Vagina (tissue), 2 donors: Measurements from ENCODE around the gene COL5A2. TPM values are rescaled to one million over a fixed set of nuclear protein-coding genes. Genes with fewer than 3 reads are reported as not detected.

Experiments
- DNase-seq, 2 donors: peaks; one replicate each; pipeline ENCODE4 v3.0.0-alpha.2; 2017; ENCODE audit errors: extremely low spot score in 2 of 2
- H3K27ac ChIP-seq: fragments of 200-600 bp; sonication (generic); one replicate; pipeline ENCODE4 v1.5.1; 2019
- H3K27me3 ChIP-seq: fragments of 200-600 bp; sonication (generic); one replicate; pipeline ENCODE4 v1.5.1; 2019
- H3K36me3 ChIP-seq, 2 donors: fragments of 200-600 bp; sonication (generic); one replicate each; pipeline ENCODE4 v1.5.1; 2017 to 2019
- H3K4me1 ChIP-seq: fragments of 200-600 bp; sonication (generic); one replicate; pipeline ENCODE4 v1.5.1; 2019
- H3K4me3 ChIP-seq, 2 donors: fragments of 200-600 bp; sonication (generic); 1 replicate in 1 of 2; 2 replicates in 1 of 2; pipeline ENCODE4 v1.5.1; 2016 to 2019
- H3K9me3 ChIP-seq: fragments of 200-600 bp; sonication (generic); one replicate; pipeline ENCODE4 v1.5.1; 2019
- POLR2A ChIP-seq, 2 donors: fragments of 450-650 bp; IDR thresholded peaks; one replicate each; pipeline ENCODE4 v1.6.1; 2017; ENCODE audit warnings: antibody characterized with exemption in 2 of 2, mild to moderate bottlenecking in 2 of 2, moderate library complexity in 2 of 2
- POLR2AphosphoS5 ChIP-seq, 2 donors: sonication (generic); formaldehyde crosslinking; IDR thresholded peaks; one replicate each; pipeline ENCODE4 v1.9.0; 2017; ENCODE audit warnings: antibody characterized with exemption in 2 of 2, mild to moderate bottlenecking in 2 of 2, low read depth in 1 of 2; ENCODE audit not compliant: insufficient read depth in 1 of 2
- intact Hi-C: fragments of 100-400 bp; cut with DNase I; formaldehyde crosslinking; loops from one replicate; pipeline ENCODE4 v1.15.1; 2023
- total RNA-seq: library from RNA; depleted of rRNA; stranded (reverse); fragments of >200 nt; gene quantifications from one replicate; pipeline ENCODE4 v1.2.3, GENCODE V29; 2016
- TF ChIP-seq, protein P1 (sequence below), 3 experiments: fragments of 450-650 bp in 2 of 3; fragments of 200-600 bp in 1 of 3; sonication (generic) in 1 of 3; IDR thresholded peaks; one replicate each; pipeline ENCODE4 v1.5.1; 2017 to 2019; ENCODE audit warnings: antibody characterized with exemption in 3 of 3, mild to moderate bottlenecking in 2 of 3, moderate library complexity in 2 of 3

The COL5A2 gene
- total RNA-seq, 1 donor from 2014 or later, result 33.1 TPM

DNA sequence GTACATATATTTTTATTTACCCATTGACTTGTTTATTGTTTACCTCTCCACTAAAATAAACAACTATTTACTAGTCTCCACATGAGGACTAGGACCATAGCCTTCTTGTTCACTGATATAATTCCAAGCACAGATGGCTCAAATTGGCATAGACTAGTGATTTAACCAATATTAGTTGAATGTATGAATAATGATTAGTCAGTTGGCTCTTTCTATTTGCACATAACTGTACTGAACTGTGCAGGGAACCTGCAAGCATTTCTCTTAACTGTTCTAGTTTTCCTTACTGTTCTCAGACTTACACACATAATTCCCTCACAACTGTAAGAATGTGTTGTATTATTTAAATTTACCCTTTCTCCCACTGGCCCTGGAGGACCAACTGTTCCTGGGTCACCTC lies 113.5 kb downstream of the COL5A2 start:
- H3K9me3 ChIP-seq, result no peaks in the 10 kb centered on the region
- intact Hi-C loops, result no loop called here
- H3K36me3 ChIP-seq, result peaks cover 0 to 24% of the 10 kb centered on the region in 2 donors
- no peaks in the 10 kb centered on the region for H3K27me3 ChIP-seq
- TF ChIP-seq POLR2A (IDR thresholded peaks at IDR 0.05) (no peak), POLR2AphosphoS5 (IDR thresholded peaks at IDR 0.05; ENCODE audit: insufficient read depth in 1 of 2, low read depth in 1 of 2) (no peak)
- TF ChIP-seq, protein P1, sequence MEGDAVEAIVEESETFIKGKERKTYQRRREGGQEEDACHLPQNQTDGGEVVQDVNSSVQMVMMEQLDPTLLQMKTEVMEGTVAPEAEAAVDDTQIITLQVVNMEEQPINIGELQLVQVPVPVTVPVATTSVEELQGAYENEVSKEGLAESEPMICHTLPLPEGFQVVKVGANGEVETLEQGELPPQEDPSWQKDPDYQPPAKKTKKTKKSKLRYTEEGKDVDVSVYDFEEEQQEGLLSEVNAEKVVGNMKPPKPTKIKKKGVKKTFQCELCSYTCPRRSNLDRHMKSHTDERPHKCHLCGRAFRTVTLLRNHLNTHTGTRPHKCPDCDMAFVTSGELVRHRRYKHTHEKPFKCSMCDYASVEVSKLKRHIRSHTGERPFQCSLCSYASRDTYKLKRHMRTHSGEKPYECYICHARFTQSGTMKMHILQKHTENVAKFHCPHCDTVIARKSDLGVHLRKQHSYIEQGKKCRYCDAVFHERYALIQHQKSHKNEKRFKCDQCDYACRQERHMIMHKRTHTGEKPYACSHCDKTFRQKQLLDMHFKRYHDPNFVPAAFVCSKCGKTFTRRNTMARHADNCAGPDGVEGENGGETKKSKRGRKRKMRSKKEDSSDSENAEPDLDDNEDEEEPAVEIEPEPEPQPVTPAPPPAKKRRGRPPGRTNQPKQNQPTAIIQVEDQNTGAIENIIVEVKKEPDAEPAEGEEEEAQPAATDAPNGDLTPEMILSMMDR (IDR thresholded peaks at IDR 0.05), result no peak
- no peaks in the 10 kb centered on the region for H3K4me1 ChIP-seq
- no peak overlapping the region for H3K27ac ChIP-seq
- no peak for DNase-seq
- no peak overlapping the region for H3K4me3 ChIP-seq

DNA sequence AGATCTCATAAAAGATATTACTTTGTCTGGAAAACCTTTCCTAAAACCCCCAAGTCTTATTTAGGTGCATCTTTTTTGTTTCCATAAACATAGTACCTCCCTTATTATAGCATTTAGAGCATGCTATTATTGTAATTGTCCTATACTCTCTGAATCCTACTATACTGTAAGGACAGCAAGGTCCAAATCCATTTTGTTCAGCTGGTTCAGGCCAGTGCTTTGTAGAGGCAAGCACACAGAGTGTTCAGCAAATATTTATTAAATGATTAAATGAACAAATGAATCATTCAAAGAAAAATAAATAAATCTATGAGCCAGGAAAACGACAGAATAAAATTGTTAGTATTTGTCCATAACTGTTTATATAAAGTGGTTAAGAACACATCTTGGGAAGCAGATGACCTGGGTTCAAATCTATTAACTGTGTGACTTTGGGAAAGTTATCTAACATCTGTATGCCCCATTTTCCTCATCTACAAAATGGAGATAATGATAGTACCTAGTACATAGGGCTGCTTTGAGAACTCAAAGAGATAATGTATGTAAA lies 119.4 kb downstream of the COL5A2 start:
- H3K4me3 ChIP-seq, result no peak overlapping the region
- intact Hi-C loops, result no loop called here
- no peaks in the 10 kb centered on the region for H3K9me3 ChIP-seq
- H3K27me3 ChIP-seq, result no peaks in the 10 kb centered on the region
- no peak for DNase-seq
- no peak overlapping the region for H3K27ac ChIP-seq
- no peaks in the 10 kb centered on the region for H3K4me1 ChIP-seq
- H3K36me3 ChIP-seq, result peaks cover 0 to 10% of the 10 kb centered on the region in 2 donors
- TF ChIP-seq, protein P1 (IDR thresholded peaks at IDR 0.05), result no peak
- no peak for TF ChIP-seq POLR2A (IDR thresholded peaks at IDR 0.05)
- no peak for TF ChIP-seq POLR2AphosphoS5 (IDR thresholded peaks at IDR 0.05; ENCODE audit: insufficient read depth in 1 of 2, low read depth in 1 of 2)

DNA sequence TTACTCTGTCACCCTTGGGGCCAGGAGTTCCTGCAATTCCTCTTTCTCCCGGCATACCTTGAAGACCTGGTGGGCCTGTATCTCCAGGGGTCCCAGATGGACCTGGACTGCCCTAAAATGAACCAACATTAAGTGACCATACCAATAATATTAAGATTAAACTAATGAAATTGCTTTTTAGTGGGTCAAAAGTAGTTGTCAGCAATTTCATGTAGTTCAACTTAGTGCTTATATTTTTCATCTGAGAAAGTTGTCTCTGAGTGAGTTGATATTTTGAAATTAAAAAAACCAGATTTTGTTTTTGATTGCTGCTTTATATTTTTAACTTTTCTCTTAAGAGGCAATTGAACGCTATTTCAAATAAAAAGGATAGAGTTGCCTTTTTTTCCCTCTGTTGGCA lies 122.2 kb downstream of the COL5A2 start:
- TF ChIP-seq, protein P1 (IDR thresholded peaks at IDR 0.05), result no peak
- no peak for TF ChIP-seq POLR2A (IDR thresholded peaks at IDR 0.05)
- TF ChIP-seq POLR2AphosphoS5 (IDR thresholded peaks at IDR 0.05; ENCODE audit: insufficient read depth in 1 of 2, low read depth in 1 of 2), result no peak

DNA sequence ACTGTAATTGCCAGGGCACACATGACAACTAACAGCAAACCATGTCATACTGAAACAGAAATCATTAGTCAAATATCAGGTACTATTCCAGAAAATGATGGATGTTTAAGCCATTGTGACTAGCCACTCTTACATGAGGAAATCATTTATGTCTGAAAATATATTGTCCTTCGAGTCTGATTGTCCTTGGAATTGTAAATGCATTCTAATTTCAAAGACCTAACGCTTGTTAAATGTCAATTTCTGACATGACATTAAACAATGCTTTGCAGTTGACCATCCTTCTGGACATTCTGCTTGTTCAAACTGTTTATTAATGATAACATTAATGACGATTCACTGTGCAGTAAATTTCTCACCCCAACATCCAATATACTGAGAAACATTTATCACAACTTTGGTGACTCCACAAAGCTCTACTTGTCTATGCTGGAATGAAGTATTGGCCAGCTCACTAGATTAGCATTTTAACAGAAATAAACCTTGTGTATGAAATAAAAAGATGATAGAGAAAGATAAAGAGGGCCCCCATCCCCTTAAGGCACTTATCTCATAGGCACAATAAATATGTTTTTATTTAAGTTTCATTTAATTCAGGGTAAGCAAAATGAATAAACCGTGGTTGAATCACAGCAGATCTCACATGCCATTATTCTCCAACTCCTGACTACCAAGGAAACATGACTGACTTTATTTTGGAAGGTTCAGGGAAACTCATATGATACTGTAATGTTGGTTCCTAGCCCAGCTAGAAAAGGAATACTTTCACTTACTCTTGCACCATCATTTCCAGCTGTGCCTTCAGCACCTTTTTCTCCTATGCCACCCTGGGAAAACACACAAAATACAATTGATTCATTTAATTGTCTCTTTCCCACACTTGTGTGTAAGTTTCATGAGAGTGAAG lies 123.1 kb downstream of the COL5A2 start:
- Histone ChIP-seq H3K4me3 (no peak overlapping the region), H3K36me3 (peaks cover 0 to 8% of the 10 kb centered on the region in 2 donors), H3K4me1 (no peaks in the 10 kb centered on the region), H3K27ac (no peak overlapping the region), H3K9me3 (no peaks in the 10 kb centered on the region), H3K27me3 (no peaks in the 10 kb centered on the region)
- TF ChIP-seq, protein P1 (IDR thresholded peaks at IDR 0.05), result no peak
- TF ChIP-seq POLR2A (IDR thresholded peaks at IDR 0.05), result no peak
- no peak for TF ChIP-seq POLR2AphosphoS5 (IDR thresholded peaks at IDR 0.05; ENCODE audit: insufficient read depth in 1 of 2, low read depth in 1 of 2)
- intact Hi-C loops, result no loop called here
- no peak for DNase-seq

More for the DNA sequence above, 122.2 kb downstream of the COL5A2 start:
- no peak overlapping the region for H3K27ac ChIP-seq
- H3K36me3 ChIP-seq, result peaks cover 0 to 9% of the 10 kb centered on the region in 2 donors
- no peak overlapping the region for H3K4me3 ChIP-seq
- no peak for DNase-seq
- H3K9me3 ChIP-seq, result no peaks in the 10 kb centered on the region
- no peaks in the 10 kb centered on the region for H3K27me3 ChIP-seq
- intact Hi-C loops, result no loop called here
- no peaks in the 10 kb centered on the region for H3K4me1 ChIP-seq
